HUDEP-2 (cell line): ENCODE results near the gene BATF2.

Experiments
- DNase-seq, 76 experiments: peaks; one replicate each; lab custom pipeline; 2025; ENCODE audit not compliant: unreplicated experiment in 76 of 76; lab: John Stamatoyannopoulos, UW

The BATF2 gene

DNA sequence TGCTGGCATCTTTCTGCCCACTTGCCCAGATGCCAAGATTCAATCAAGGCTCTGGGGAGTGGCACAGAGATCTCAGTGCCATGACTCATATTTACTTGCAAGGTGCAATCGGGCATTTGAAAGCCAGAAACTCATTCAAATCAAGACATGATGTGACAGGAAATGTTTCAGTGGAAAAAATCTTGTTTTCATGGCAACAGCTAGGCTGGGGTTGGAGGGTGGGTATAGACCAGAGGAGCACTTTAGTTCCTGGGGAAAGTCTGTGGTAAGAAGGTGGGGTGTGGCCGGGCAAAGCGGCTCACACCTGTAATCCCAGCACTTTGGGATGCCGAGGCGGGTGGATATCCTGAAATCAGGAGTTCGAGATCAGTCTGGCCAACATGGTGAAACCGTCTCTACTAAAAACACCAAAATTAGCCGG is 26.0 kb downstream of the BATF2 start:
- peak in 1 of 76 experiments; percentile 2 for DNase-seq

DNA sequence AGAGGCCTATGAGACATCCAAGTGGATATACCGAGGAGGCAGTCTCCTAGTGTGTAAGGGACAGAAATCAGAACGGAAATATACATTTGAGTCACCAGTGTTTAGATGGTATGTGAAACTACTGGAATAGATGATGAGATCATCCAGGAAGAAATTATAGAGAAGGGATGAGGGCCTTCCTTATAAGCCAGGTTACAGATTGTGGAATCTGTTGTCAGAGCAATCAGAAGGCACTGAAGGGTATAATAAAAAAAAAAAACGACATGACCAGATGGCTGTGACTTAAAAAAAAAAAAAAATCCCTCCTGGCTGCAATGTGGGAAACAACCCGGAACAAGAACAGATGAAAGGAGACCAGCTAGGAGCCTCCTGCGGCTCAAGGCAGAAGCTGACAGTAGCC is 27.6 kb downstream of the BATF2 start:
- no peak for DNase-seq

DNA sequence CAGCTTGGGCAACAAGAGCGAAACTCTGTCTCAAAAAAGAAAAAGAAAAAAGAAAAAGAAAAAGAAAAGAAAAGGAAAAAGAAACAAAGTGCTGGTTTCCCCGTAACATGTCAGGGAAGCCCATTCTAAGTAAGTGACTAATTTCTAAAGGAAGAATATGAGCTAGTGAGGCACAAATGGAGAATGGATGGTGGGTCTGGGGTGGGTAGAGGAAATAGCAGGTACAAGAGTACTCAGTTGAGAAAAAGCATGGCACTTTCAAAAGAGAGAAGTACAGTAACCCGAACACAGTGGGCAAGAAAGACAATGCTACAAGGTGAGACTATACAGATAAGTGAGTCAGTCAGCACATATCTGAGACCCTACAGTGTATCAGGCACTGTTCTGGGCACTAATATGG is 29.4 kb downstream of the BATF2 start:
- DNase-seq = no peak

DNA sequence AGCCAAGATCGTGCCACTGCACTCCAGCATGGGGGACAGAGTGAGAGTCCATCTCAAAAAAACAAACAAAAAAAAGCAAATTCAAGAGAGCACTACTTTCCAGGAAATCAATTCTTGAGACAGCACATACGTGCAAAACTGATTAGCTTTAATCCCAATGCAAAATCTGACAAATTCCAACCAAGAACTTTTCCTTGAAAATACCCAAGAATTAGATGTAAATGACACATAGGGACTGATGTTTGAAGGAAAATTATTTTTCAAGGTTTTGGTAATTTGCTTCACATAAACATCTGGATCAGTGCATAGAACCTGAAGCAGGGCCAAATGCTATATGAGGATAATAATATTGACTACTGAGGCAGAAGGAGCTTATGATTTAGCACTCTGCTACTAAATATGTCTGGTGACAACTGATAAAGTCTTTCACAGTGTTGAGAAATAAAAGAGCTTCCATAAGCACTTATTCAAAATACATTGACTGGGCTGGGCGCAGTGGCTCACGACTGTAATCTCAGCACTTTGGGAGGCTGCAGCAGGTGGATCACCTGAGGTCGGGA is 33.6 kb downstream of the BATF2 start:
- no peak for DNase-seq

DNA sequence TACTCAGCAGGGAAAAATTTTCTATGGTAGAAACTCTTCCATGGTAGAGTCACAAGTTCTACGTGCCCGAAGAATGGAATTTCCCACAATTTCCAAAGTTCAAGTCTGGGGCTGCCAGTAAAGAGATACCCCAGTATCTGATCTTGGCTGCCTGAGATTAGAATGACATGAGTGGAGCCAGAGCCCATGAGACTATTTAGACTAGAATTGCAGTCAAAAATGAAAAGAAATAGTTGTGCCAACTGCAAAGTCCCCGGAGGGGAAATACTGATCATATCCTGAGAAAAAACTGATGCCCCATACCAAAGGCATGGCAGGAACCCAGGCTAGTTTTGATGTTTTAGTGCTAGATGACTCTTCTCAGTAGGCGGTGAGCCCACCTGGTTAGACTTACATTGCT is 36.1 kb downstream of the BATF2 start:
- peak in 3 of 76 experiments; percentile 4 to 23 (median 11) for DNase-seq

DNA sequence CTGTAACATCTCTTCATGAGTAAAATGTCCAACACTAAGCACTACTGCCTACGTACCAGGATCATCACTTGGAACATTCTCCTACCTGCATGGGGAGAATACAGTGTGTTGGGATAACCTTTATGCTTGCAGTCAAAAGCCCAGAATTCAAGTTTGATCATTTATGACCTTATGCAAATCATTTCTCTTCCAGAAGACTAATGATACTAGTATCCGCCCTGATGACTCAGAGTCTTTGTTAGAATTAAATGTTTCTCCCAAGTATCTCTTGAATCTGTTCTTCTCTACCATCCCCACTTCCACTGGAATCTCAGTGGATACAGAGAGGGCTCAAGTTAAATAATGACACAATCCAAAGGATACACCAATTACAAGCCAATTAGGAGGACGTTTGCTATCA is 37.3 kb downstream of the BATF2 start:
- DNase-seq = no peak

DNA sequence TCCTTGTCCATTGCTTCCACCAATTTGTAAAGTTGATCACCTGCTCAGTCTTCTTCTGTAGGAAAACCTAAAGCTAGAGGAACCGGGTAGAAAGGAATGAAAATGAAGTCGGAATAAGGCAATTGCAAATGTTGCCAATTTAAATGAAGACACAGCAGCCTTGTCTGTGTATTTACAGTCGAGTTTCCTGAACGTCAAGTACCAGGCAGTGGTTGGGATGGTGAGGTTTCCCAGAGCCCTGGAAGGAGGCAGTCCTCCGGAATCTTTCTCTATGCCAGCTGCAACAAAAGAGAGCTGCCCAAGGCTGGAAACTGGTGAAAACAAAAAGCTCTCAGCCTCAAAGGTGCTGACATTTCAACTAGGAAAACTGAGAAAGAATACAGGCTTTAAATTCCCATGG is 42.6 kb downstream of the BATF2 start:
- no peak for DNase-seq

DNA sequence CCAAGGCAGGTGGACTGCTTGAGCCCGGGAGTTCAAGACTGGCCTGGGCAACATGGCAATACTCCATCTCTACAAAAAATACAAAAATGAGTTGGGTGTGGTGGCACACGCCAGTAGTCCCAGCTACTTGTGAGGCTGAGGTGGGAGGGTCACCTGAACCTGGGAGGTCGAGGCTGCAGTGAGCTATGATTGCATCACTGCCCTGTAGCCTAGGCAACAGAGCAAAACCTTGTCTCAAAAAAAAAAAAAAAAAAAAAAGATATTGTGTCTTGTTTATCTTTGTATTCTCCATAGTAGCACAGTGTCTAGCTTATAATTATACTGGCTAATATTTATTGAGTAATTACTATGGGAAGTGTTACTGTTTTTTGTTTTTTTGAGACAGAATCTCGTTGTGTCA is 45.2 kb downstream of the BATF2 start:
- DNase-seq = no peak

DNA sequence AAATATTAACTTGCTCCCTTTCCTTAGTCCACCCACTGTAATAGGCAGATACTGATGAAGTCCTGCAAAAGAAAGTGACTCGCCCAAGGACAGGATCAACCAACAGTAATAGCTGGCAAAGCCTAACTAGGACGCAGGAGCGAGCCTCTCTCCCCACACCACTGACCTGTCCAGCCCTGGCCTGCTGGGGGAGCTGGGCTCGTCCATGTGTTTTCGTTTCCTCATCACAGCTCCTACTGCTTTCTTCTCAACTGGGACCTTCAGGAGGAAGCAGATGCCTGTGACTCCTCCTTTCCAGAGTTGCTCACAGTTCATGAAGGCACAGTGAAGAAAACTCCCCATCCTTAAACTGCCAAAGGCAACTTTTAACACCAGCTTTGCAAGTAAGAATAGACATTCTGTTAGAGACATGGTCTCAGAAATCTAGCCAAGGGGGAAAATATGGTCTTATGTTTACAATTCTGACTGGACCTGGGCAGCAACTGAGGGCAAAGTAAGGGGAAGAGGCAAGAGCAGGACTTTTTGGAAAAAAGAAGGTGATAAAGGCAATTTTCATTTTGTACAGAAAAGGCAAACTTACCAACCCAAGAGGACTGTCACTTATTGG is 49.5 kb downstream of the BATF2 start:
- no peak for DNase-seq
